HepG2 (cell line): ENCODE measurements around the gene STARD13. TPM values are rescaled to one million over a fixed set of nuclear protein-coding genes. Genes with fewer than 3 reads are reported as not detected.

Experiments
- ATAC-seq: fragments of 200-7000 bp; cut with Tn5 transposase; 3 replicates; pipeline ENCODE4 v1.9.1; 2020; ENCODE audit warnings: mild to moderate bottlenecking, moderate library complexity
- BruUV-seq: library from RNA; stranded (reverse); fragments of 400-500 nt; replicated peaks from 2 replicates; lab custom pipeline; 2021; lab: Mats Ljungman, UMichigan
- CTCF ChIA-PET: fragments of 300-600 bp; formaldehyde crosslinking; extraction: SDS; loops from one replicate; lab custom pipeline; 2021; ENCODE audit warnings: low total read pairs, inconsistent platforms, low intra/inter-chr PET ratio; lab: Yijun Ruan, JAX
- POLR2A ChIA-PET: fragments of 350-600 bp; sonication (Branson Sonifier 250); formaldehyde crosslinking; loops from one replicate; lab custom pipeline; 2020; ENCODE audit warnings: antibody characterized with exemption, inconsistent platforms; lab: Yijun Ruan, JAX
- DNase-seq: peaks from one replicate; pipeline ENCODE4 v3.0.0-alpha.2; 2015; ENCODE audit warnings: low spot score
- FAIRE-seq: peaks from 3 replicates; lab custom pipeline; 2011; peaks lifted over from hg19 to GRCh38; lab: Jason Lieb, UNC
- H2AFZ ChIP-seq: one replicate; pipeline ENCODE4 v1.6.1; 2011; ENCODE audit warnings: low read length, inconsistent platforms
- H3K27ac ChIP-seq: fragments of 300-600 bp; 3 replicates; pipeline ENCODE4 v1.8.0; 2011; ENCODE audit warnings: mixed run types, mild to moderate bottlenecking, mixed read lengths, low read length, inconsistent platforms; ENCODE audit not compliant: insufficient read depth; ENCODE audit errors: extremely low read length
- H3K27me3 ChIP-seq, 2 experiments: fragments of 200-600 bp in 1 of 2; 2 replicates in 1 of 2; 3 replicates in 1 of 2; pipeline versions ENCODE4 v1.6.0 to v1.8.0; 2011; ENCODE audit warnings: low read length in 2 of 2, mild to moderate bottlenecking in 2 of 2, moderate library complexity in 2 of 2, inconsistent platforms in 1 of 2; ENCODE audit not compliant: insufficient read depth in 2 of 2, control insufficient read depth in 1 of 2
- H3K36me3 ChIP-seq, 2 experiments: fragments of 200-600 bp in 1 of 2; replicated peaks in 1 of 2; 2 replicates in 1 of 2; 3 replicates in 1 of 2; pipeline versions ENCODE4 v1.5.1 to v1.8.0; 2011; ENCODE audit warnings: low read length in 2 of 2, inconsistent platforms in 1 of 2; ENCODE audit not compliant: insufficient read depth in 2 of 2, control insufficient read depth in 1 of 2
- H3K4me1 ChIP-seq: 2 replicates; pipeline ENCODE4 v1.5.1; 2012; ENCODE audit warnings: low read length, inconsistent platforms; ENCODE audit not compliant: insufficient read depth
- H3K4me2 ChIP-seq: 2 replicates; pipeline ENCODE4 v1.6.0; 2011; ENCODE audit warnings: low read depth, low read length, inconsistent platforms
- H3K4me3 ChIP-seq, 3 experiments: fragments of 200-600 bp in 1 of 3; sonication (generic), shearing (Covaris generic) in 1 of 3; replicated peaks in 1 of 3; 2 replicates each; pipeline ENCODE4 v1.5.1; 2011 to 2016; ENCODE audit warnings: low read length in 3 of 3, inconsistent platforms in 2 of 3, low read depth in 2 of 3, mild to moderate bottlenecking in 2 of 3, control low read depth in 1 of 3, mixed read lengths in 1 of 3; ENCODE audit not compliant: insufficient read depth in 1 of 3
- H3K79me2 ChIP-seq: one replicate; pipeline ENCODE4 v1.6.1; 2011; ENCODE audit warnings: low read length, inconsistent platforms; ENCODE audit not compliant: insufficient read depth
- H3K9ac ChIP-seq: 2 replicates; pipeline ENCODE4 v1.6.0; 2011; ENCODE audit warnings: mild to moderate bottlenecking, low read depth, low read length, inconsistent platforms; ENCODE audit not compliant: insufficient read depth
- H3K9me3 ChIP-seq: 2 replicates; pipeline ENCODE4 v1.5.1; 2012; ENCODE audit warnings: mild to moderate bottlenecking, low read length
- H4K20me1 ChIP-seq: 2 replicates; pipeline ENCODE4 v1.6.0; 2011; ENCODE audit warnings: inconsistent platforms, mild to moderate bottlenecking, low read length, moderate library complexity; ENCODE audit not compliant: insufficient read depth
- CENPX ChIP-seq: sonication (generic); formaldehyde crosslinking; IDR thresholded peaks from 2 replicates; pipeline ENCODE4 v1.9.0; 2021; ENCODE audit warnings: mild to moderate bottlenecking, missing genetic modification reagents, moderate library complexity
- CHD2 ChIP-seq: IDR thresholded peaks from 2 replicates; pipeline ENCODE4 v1.6.1; 2011; ENCODE audit warnings: low read depth, low read length, improper control_type of control experiment
- EHMT2 ChIP-seq: fragments of 200-600 bp; sonication (generic); IDR thresholded peaks from 2 replicates; pipeline ENCODE4 v1.7.0; 2017; ENCODE audit warnings: antibody characterized with exemption, low read depth, low read length, borderline replicate concordance
- MLXIP ChIP-seq: sonication (generic); formaldehyde crosslinking; IDR thresholded peaks from 2 replicates; pipeline ENCODE4 v1.9.0; 2021; ENCODE audit warnings: missing genetic modification reagents, borderline replicate concordance
- NKX3-1 ChIP-seq: sonication (generic); formaldehyde crosslinking; IDR thresholded peaks from 2 replicates; pipeline ENCODE4 v1.5.0; 2020; ENCODE audit warnings: missing genetic modification reagents
- RELA ChIP-seq: sonication (generic); formaldehyde crosslinking; IDR thresholded peaks from 2 replicates; pipeline ENCODE4 v1.4.0; 2020; ENCODE audit warnings: missing genetic modification reagents
- REXO4 ChIP-seq: sonication (generic); formaldehyde crosslinking; IDR thresholded peaks from 2 replicates; pipeline ENCODE4 v1.8.0; 2022; ENCODE audit warnings: missing genetic modification reagents, mild to moderate bottlenecking, borderline replicate concordance
- RXRA ChIP-seq: sonication (generic); formaldehyde crosslinking; IDR thresholded peaks from 2 replicates; pipeline ENCODE4 v1.5.1; 2020; ENCODE audit warnings: missing genetic modification reagents
- SPEN ChIP-seq: sonication (generic); formaldehyde crosslinking; IDR thresholded peaks from 2 replicates; pipeline ENCODE4 v1.5.1; 2020; ENCODE audit warnings: low read depth, mild to moderate bottlenecking, missing genetic modification reagents
- ZBTB34 ChIP-seq: sonication (generic); formaldehyde crosslinking; IDR thresholded peaks from 2 replicates; pipeline ENCODE4 v1.8.0; 2022; ENCODE audit warnings: mild to moderate bottlenecking, missing genetic modification reagents
- ZNF124 ChIP-seq: sonication (generic); formaldehyde crosslinking; IDR thresholded peaks from 2 replicates; pipeline ENCODE4 v1.4.0; 2020; ENCODE audit warnings: missing genetic modification reagents
- ZNF234 ChIP-seq: sonication (generic); formaldehyde crosslinking; conservative IDR thresholded peaks from 2 replicates; pipeline ENCODE4 v1.5.1; 2020; ENCODE audit warnings: mild to moderate bottlenecking, missing genetic modification reagents
- ZNF331 ChIP-seq: sonication (generic); formaldehyde crosslinking; IDR thresholded peaks from 2 replicates; pipeline ENCODE4 v1.4.0; 2020; ENCODE audit warnings: missing genetic modification reagents
- ZNF354B ChIP-seq: sonication (generic); formaldehyde crosslinking; IDR thresholded peaks from 2 replicates; pipeline ENCODE4 v1.8.0; 2022; ENCODE audit warnings: mild to moderate bottlenecking, missing genetic modification reagents
- ZNF766 ChIP-seq: sonication (generic); formaldehyde crosslinking; IDR thresholded peaks from 2 replicates; pipeline ENCODE4 v1.5.0; 2020; ENCODE audit warnings: missing genetic modification reagents, borderline replicate concordance
- WGBS: methylation state at CpG from one replicate; pipeline ENCODE4 v1.1.6; 2017; ENCODE audit warnings: low lambda C conversion rate; 5-methylcytosine and 5-hydroxymethylcytosine counted together
- in situ Hi-C: cut with HindIII; loops from 2 replicates; pipeline ENCODE4 v1.10.0; 2017; ENCODE audit warnings: low pct_unique_long_range_greater_than_20kb; ENCODE audit not compliant: extremely low pct_ligation_motif_present
- intact Hi-C: fragments of 100-400 bp; cut with micrococcal nuclease; formaldehyde crosslinking; loops from one replicate; pipeline ENCODE4 v1.10.0; 2022; ENCODE audit not compliant: unreplicated experiment
- polyA plus RNA-seq, 8 experiments: library from polyadenylated mRNA; depleted of rRNA in 3 of 8; stranded (reverse) in 7 of 8; unstranded in 1 of 8; fragments of >200 nt; fragmentation: Illumina TruSeq in 4 of 8; extraction: Trizol in 4 of 8; gene quantifications; 2 replicates each; pipeline versions ENCODE4 v1.2.1 to v1.2.3, GENCODE V29; 2011 to 2016; ENCODE audit warnings: low read depth in 4 of 8, missing spikeins in 1 of 8, mixed read lengths in 1 of 8; ENCODE audit not compliant: insufficient read depth in 1 of 8
- total RNA-seq, 5 experiments: library from RNA; depleted of rRNA; stranded (reverse); fragments of >200 nt; fragmentation: Illumina TruSeq; extraction: Trizol; gene quantifications; 2 replicates each; pipeline ENCODE4 v1.2.3, GENCODE V29; 2016; ENCODE audit warnings: low read depth in 1 of 5

The STARD13 gene
- total and polyA plus RNA-seq, 2 of the 13 experiments (the other 11 are each of a cell fraction or from before 2014, with no cell fraction given): 12.8 to 14.3 TPM

- BruUV-seq: no TSS peak
- no peak for TF ChIP-seq ZNF234 (CRISPR knock-in tag)
- no peak for TF ChIP-seq ZNF354B (CRISPR knock-in tag)
- no peak for TF ChIP-seq REXO4 (CRISPR knock-in tag)
- TF ChIP-seq ZNF766 (CRISPR knock-in tag): no peak
- no peak for TF ChIP-seq RXRA (CRISPR knock-in tag)
- TF ChIP-seq CHD2: no peak
- TF ChIP-seq EHMT2: no peak
- no peak for TF ChIP-seq SPEN (CRISPR knock-in tag)
- no peak for TF ChIP-seq ZNF124 (CRISPR knock-in tag)
- no peak for TF ChIP-seq RELA (CRISPR knock-in tag)
- no peak for TF ChIP-seq NKX3-1 (CRISPR knock-in tag)
- TF ChIP-seq CENPX (CRISPR knock-in tag): no peak
- TF ChIP-seq ZNF331 (CRISPR knock-in tag): no peak
- no peak for TF ChIP-seq ZBTB34 (CRISPR knock-in tag)
- no peak for TF ChIP-seq MLXIP
- no peaks in the 10 kb centered on the region for H4K20me1 ChIP-seq
- no peaks in the 10 kb centered on the region for H3K79me2 ChIP-seq
- no peak overlapping the region for H3K27ac ChIP-seq
- no peak for FAIRE-seq
- ATAC-seq: no peak
- H3K4me1 ChIP-seq: peaks cover 4% of the 10 kb centered on the region; the same call in 1 of the 2 replicates
- H3K4me2 ChIP-seq: no peak overlapping the region
- no peaks in the 10 kb centered on the region for H3K9me3 ChIP-seq
- no peaks in the 10 kb centered on the region for H3K36me3 ChIP-seq
- no peak overlapping the region for H3K9ac ChIP-seq
- ChIA-PET CTCF (no interaction called here), POLR2A (no interaction called here)
- H3K27me3 ChIP-seq: no peaks in the 10 kb centered on the region
- in situ Hi-C loops: no loop called here
- 55% methylated on average over 2 of the region's 2 CpGs for WGBS
- no peak for DNase-seq
- intact Hi-C loops: no loop called here
- H3K4me3 ChIP-seq: no peak overlapping the region
- H2AFZ ChIP-seq: no peak overlapping the region
These were observed 205.6 kb downstream of the STARD13 start for GRCh38 chr13:33079960-33080359.
